K562 (cell line): ENCODE measurements around the gene ACY1. TPM values are rescaled to one million over a fixed set of nuclear protein-coding genes. Genes with fewer than 3 reads are reported as not detected.

Experiments
- ATAC-seq: fragments of 200-7000 bp; cut with Tn5 transposase; 3 replicates; pipeline ENCODE4 v1.9.1; 2020; ENCODE audit warnings: moderate library complexity
- BruUV-seq: library from RNA; stranded (reverse); fragments of 400-500 nt; replicated peaks from 2 replicates; lab custom pipeline; 2021; lab: Mats Ljungman, UMichigan
- CTCF ChIA-PET: fragments of 300-600 bp; formaldehyde crosslinking; extraction: SDS; loops from one replicate; lab custom pipeline; 2021; ENCODE audit warnings: low intra/inter-chr PET ratio; lab: Yijun Ruan, JAX
- POLR2A ChIA-PET: fragments of 300-600, 350-650 bp; sonication (Branson Sonifier 250); formaldehyde crosslinking; extraction: SDS; loops from one replicate; lab custom pipeline; 2021; ENCODE audit warnings: antibody characterized with exemption, inconsistent platforms; lab: Yijun Ruan, JAX
- DNase-seq, 4 experiments: peaks; one replicate each; pipeline versions ENCODE4 v3.0.0 to v3.0.0-alpha.2; 2011 to 2018; ENCODE audit warnings: low spot score in 3 of 4, mixed read lengths in 3 of 4; ENCODE audit errors: extremely low read depth in 1 of 4
- FAIRE-seq: peaks from 2 replicates; lab custom pipeline; 2011; peaks lifted over from hg19 to GRCh38; lab: Jason Lieb, UNC
- H2AFZ ChIP-seq: 2 replicates; pipeline ENCODE4 v1.6.0; 2011; ENCODE audit warnings: low read depth, low read length, control low read depth, inconsistent platforms
- H3K27ac ChIP-seq: fragments of 200-600 bp; 3 replicates; pipeline ENCODE4 v1.8.0; 2011; ENCODE audit warnings: low read depth, mild to moderate bottlenecking, control low read depth, inconsistent platforms, low read length, moderate library complexity, mixed read lengths; ENCODE audit errors: extremely low read depth
- H3K27me3 ChIP-seq, 2 experiments: fragments of 300-600 bp in 1 of 2; 2 replicates in 1 of 2; 3 replicates in 1 of 2; pipeline versions ENCODE4 v1.6.0 to v1.8.0; 2011; ENCODE audit warnings: inconsistent platforms in 2 of 2, low read length in 2 of 2, mild to moderate bottlenecking in 1 of 2, mixed read lengths in 1 of 2, moderate library complexity in 1 of 2; ENCODE audit not compliant: control insufficient read depth in 2 of 2, insufficient read depth in 2 of 2
- H3K36me3 ChIP-seq: fragments of 300-600 bp; 3 replicates; pipeline ENCODE4 v1.8.0; 2011; ENCODE audit warnings: mild to moderate bottlenecking, low read length, inconsistent platforms; ENCODE audit not compliant: control insufficient read depth, insufficient read depth
- H3K4me1 ChIP-seq, 2 experiments: fragments of 200-600 bp in 1 of 2; replicated peaks in 1 of 2; 2 replicates in 1 of 2; 3 replicates in 1 of 2; pipeline versions ENCODE4 v1.5.1 to v1.8.0; 2011; ENCODE audit warnings: inconsistent platforms in 2 of 2, low read length in 2 of 2, mild to moderate bottlenecking in 1 of 2, mixed read lengths in 1 of 2, moderate library complexity in 1 of 2; ENCODE audit not compliant: control insufficient read depth in 2 of 2, insufficient read depth in 2 of 2
- H3K4me2 ChIP-seq: 2 replicates; pipeline ENCODE4 v1.6.1; 2011; ENCODE audit warnings: low read length, control low read depth, inconsistent platforms, mixed read lengths; ENCODE audit not compliant: insufficient read depth
- H3K4me3 ChIP-seq: fragments of 200-600 bp; sonication (generic), shearing (Covaris generic); 2 replicates; pipeline ENCODE4 v1.5.1; 2016; ENCODE audit warnings: control low read depth, inconsistent platforms
- H3K79me2 ChIP-seq: fragments of 200-600 bp; 3 replicates; pipeline ENCODE4 v1.8.0; 2011; ENCODE audit warnings: low read length, inconsistent platforms; ENCODE audit not compliant: control insufficient read depth, insufficient read depth
- H3K9ac ChIP-seq, 2 experiments: 2 replicates each; pipeline versions ENCODE4 v1.6.0 to v1.6.1; 2011; ENCODE audit warnings: low read depth in 2 of 2, low read length in 2 of 2, control low read depth in 1 of 2, inconsistent platforms in 1 of 2, mild to moderate bottlenecking in 1 of 2, mixed read lengths in 1 of 2; ENCODE audit not compliant: insufficient read depth in 1 of 2
- H3K9me1 ChIP-seq: one replicate; pipeline ENCODE4 v1.6.0; 2011; ENCODE audit warnings: inconsistent platforms, mild to moderate bottlenecking, low read length, moderate library complexity; ENCODE audit not compliant: control insufficient read depth, insufficient read depth
- H3K9me3 ChIP-seq: replicated peaks from 2 replicates; pipeline ENCODE4 v1.5.1; 2011; ENCODE audit warnings: low read depth, low read length, inconsistent platforms; ENCODE audit not compliant: control insufficient read depth, insufficient read depth
- H4K20me1 ChIP-seq: replicated peaks from 2 replicates; pipeline ENCODE4 v1.6.1; 2011; ENCODE audit warnings: low read length, inconsistent platforms, mixed read lengths; ENCODE audit not compliant: control insufficient read depth, insufficient read depth
- HOMEZ ChIP-seq: fragments of 250-450 bp; sonication (Bioruptor Pico); IDR thresholded peaks from 2 replicates; pipeline ENCODE4 v1.4.0; 2020; ENCODE audit warnings: mild to moderate bottlenecking, moderate library complexity
- MNT ChIP-seq, 2 experiments: fragments of 450-650 bp; conservative IDR thresholded peaks; 2 replicates each; pipeline ENCODE4 v1.6.1; 2017; ENCODE audit warnings: mild to moderate bottlenecking in 2 of 2, moderate library complexity in 2 of 2
- MXI1 ChIP-seq: IDR thresholded peaks from 2 replicates; pipeline ENCODE4 v1.6.1; 2011; ENCODE audit warnings: low read depth, mild to moderate bottlenecking, improper control_type of control experiment, low read length
- PHF21A ChIP-seq: fragments of 450-650 bp; IDR thresholded peaks from 2 replicates; pipeline ENCODE4 v1.6.1; 2017; ENCODE audit warnings: low read depth, borderline replicate concordance
- ZFP36 ChIP-seq: fragments of 150-350 bp; IDR thresholded peaks from 2 replicates; pipeline ENCODE4 v1.6.1; 2018; ENCODE audit warnings: low read length, low read depth; ENCODE audit not compliant: partially characterized antibody
- ZNF253 ChIP-seq: fragments of 250-450 bp; sonication (Bioruptor Pico); conservative IDR thresholded peaks from 2 replicates; pipeline ENCODE4 v1.6.1; 2021; ENCODE audit warnings: mild to moderate bottlenecking
- WGBS: fragments of 100-300 bp; shearing (Covaris generic); methylation state at CpG from one replicate; pipeline ENCODE4 v1.1.6; 2016; ENCODE audit warnings: low coverage, mixed read lengths; ENCODE audit not compliant: insufficient coverage; ENCODE audit errors: missing lambda C conversion rate; 5-methylcytosine and 5-hydroxymethylcytosine counted together
- in situ Hi-C: fragments of 300-500 bp; cut with MboI; formaldehyde crosslinking; loops from 4 replicates; pipeline ENCODE4 v1.15.0; 2018; ENCODE audit warnings: inconsistent platforms, mixed read lengths
- intact Hi-C: fragments of 100-400 bp; cut with micrococcal nuclease; formaldehyde crosslinking; loops from 2 replicates; pipeline ENCODE4 v1.14.2; 2022
- polyA plus RNA-seq, 8 experiments: library from polyadenylated mRNA; depleted of rRNA in 4 of 8; stranded (reverse) in 5 of 8; unstranded in 3 of 8; fragments of >200 nt; fragmentation: Nextera tagmentation in 2 of 8; fragmentation: Illumina TruSeq in 1 of 8; extraction: Ambion mirVana in 2 of 8; extraction: Trizol in 1 of 8; gene quantifications; 2 replicates each; pipeline versions ENCODE4 v1.2.1 to v1.2.3, GENCODE V29; 2011 to 2014; ENCODE audit warnings: inconsistent platforms in 1 of 8, missing spikeins in 1 of 8
- total RNA-seq, 7 experiments: library from RNA; depleted of rRNA in 6 of 7; stranded (reverse); fragments of >200 nt in 6 of 7; fragmentation: Illumina TruSeq in 2 of 7; extraction: Trizol in 2 of 7; gene quantifications; 2 replicates each; pipeline versions ENCODE4 v1.2.1 to v1.2.3, GENCODE V29; 2011 to 2021; ENCODE audit warnings: low replicate concordance in 1 of 7

ACY1 gene
- total and polyA plus RNA-seq, 9 of the 15 experiments (the other 6 are each of a cell fraction or from before 2014, with no cell fraction given): 70.7 to 195 (median 123) TPM

GRCh38 chr3:51982838-51983577, at the start of gene ACY1 (continued):
- TF ChIP-seq ZNF253 (no peak), ZFP36 (no peak), HOMEZ (CRISPR knock-in tag) (no peak), MXI1 (no peak; the same call in none of the 2 replicates), PHF21A (no peak)

- Histone ChIP-seq H3K79me2 (peaks cover 10% of the 10 kb centered on the region), H3K36me3 (peaks cover 63% of the 10 kb centered on the region; the same call in 2 of the 3 replicates), H4K20me1 (no peaks in the 10 kb centered on the region), H3K9me1 (peaks cover 5% of the 10 kb centered on the region), H2AFZ (no peak overlapping the region), H3K4me3 (no peak overlapping the region), H3K27ac (no peak overlapping the region), H3K27me3 (no peaks in the 10 kb centered on the region), H3K9me3 (no peaks in the 10 kb centered on the region), H3K4me1 (peaks cover 2 to 5% of the 10 kb centered on the region in 2 experiments; a peak in 3 of 5 replicates), H3K4me2 (no peak overlapping the region), H3K9ac (no peak overlapping the region)
- ChIA-PET CTCF (no interaction called here), POLR2A (interaction anchor here (0.6 kb wide), 1 partner anchor 305 kb away, joined by 3 read pairs; no protein-coding TSS in a partner anchor)
- no TSS peak for BruUV-seq
- 91% methylated on average over 7 of the region's 11 CpGs for WGBS
- intact Hi-C loops (no loop called here), in situ Hi-C loops (no loop called here)
- FAIRE-seq: no peak
- ATAC-seq: no peak
- no peak for DNase-seq
- TF ChIP-seq MNT (conservative IDR thresholded peaks at IDR 0.05): no peak
Measured at GRCh38 chr3:51934139-51934850, 49.0 kb upstream of the ACY1 start.
